NB4 (cell line): ENCODE results near the gene TLX2.

Experiments
- POLR2A ChIP-seq: IDR thresholded peaks from 2 replicates; pipeline ENCODE4 v1.6.1; 2011; ENCODE audit warnings: mild to moderate bottlenecking; ENCODE audit not compliant: insufficient read length; ENCODE audit errors: extremely low read depth
- TF ChIP-seq, protein P1 (sequence below): IDR thresholded peaks from one replicate; pipeline ENCODE4 v1.5.1; 2012; ENCODE audit warnings: low read depth, low read length
- TF ChIP-seq, protein P2 (sequence below): IDR thresholded peaks from 2 replicates; pipeline ENCODE4 v1.6.1; 2011; ENCODE audit warnings: low read depth, low read length

DNA sequence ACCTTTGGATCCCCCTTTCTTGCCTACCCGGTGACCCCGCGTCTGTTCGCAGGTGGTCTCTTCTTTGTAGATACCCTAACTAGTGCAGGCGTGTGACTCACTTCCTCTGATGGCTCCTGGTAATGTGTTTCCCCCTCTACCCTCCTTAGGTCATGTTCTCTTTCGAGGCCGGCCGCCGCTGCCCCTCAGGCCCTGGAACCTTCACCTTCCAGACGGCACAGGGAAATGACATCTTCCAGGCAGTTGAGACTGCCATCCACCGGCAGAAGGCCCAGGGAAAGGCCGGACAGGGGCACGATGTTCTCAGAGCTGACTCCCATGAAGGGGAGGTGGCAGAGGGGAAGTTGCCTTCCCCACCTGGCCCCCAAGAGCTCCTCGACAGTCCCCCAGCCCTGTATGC, 41.9 kb downstream of the TLX2 start:
- TF ChIP-seq, protein P1, sequence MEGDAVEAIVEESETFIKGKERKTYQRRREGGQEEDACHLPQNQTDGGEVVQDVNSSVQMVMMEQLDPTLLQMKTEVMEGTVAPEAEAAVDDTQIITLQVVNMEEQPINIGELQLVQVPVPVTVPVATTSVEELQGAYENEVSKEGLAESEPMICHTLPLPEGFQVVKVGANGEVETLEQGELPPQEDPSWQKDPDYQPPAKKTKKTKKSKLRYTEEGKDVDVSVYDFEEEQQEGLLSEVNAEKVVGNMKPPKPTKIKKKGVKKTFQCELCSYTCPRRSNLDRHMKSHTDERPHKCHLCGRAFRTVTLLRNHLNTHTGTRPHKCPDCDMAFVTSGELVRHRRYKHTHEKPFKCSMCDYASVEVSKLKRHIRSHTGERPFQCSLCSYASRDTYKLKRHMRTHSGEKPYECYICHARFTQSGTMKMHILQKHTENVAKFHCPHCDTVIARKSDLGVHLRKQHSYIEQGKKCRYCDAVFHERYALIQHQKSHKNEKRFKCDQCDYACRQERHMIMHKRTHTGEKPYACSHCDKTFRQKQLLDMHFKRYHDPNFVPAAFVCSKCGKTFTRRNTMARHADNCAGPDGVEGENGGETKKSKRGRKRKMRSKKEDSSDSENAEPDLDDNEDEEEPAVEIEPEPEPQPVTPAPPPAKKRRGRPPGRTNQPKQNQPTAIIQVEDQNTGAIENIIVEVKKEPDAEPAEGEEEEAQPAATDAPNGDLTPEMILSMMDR, result no peak
- TF ChIP-seq POLR2A, result no peak
- TF ChIP-seq, protein P2, sequence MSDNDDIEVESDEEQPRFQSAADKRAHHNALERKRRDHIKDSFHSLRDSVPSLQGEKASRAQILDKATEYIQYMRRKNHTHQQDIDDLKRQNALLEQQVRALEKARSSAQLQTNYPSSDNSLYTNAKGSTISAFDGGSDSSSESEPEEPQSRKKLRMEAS, result no peak
